NCI-H146 (cell line): ENCODE data around the gene KLRF1.
A peak's percentile ranks its signal among the peaks of the same experiment; 100 is the strongest.

Experiments
- DNase-seq: peaks from one replicate; lab custom pipeline; 2025; lab: John Stamatoyannopoulos, UW

The KLRF1 gene, protein sequence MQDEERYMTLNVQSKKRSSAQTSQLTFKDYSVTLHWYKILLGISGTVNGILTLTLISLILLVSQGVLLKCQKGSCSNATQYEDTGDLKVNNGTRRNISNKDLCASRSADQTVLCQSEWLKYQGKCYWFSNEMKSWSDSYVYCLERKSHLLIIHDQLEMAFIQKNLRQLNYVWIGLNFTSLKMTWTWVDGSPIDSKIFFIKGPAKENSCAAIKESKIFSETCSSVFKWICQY

GRCh38 chr12:9827209-9827888, at the start of gene KLRF1:
KLRF1 (plus strand) TSS chr12:9827481; CDS start chr12:9827545, 64 bp downstream.
- no peak for DNase-seq

DNA sequence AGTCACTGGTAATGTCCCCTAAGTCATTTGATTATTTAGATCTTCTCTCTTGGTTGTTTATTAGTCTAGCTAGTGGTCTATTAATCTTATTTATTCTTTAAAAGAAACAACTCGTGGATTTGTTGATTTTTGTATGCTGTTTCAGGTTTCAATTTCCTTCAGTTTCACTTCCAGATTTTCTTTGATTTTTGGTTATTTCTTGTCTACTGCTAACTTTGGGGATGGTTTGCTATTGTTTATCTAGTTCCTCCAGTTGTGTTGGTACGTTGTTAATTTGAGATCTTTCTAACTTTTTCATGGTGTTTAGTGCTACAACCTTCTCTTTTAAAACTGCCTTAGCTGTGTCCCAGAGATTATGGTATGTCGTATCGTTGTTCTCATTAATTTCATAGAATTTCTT, 48.1 kb upstream of the KLRF1 start:
- DNase-seq = no peak

DNA sequence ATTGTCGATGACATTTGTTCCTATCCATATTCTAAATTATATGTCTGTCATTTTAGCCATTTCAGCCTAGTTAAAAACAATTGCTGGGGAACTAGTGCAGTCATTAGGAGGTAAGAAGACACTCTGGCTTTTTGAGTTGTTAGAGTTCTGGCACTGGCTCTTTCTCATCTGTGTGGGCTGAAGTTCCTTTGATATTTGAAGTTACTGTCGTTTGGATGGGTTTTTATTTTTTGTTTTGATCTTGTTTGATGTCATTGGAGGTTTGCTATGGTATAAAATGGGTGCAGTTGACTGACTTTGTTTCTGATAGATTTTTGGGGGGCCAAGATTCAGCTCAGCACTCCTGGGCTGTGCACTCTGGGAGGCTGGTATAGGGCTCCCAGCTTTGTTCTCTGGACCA, 45.9 kb upstream of the KLRF1 start:
- no peak for DNase-seq

DNA sequence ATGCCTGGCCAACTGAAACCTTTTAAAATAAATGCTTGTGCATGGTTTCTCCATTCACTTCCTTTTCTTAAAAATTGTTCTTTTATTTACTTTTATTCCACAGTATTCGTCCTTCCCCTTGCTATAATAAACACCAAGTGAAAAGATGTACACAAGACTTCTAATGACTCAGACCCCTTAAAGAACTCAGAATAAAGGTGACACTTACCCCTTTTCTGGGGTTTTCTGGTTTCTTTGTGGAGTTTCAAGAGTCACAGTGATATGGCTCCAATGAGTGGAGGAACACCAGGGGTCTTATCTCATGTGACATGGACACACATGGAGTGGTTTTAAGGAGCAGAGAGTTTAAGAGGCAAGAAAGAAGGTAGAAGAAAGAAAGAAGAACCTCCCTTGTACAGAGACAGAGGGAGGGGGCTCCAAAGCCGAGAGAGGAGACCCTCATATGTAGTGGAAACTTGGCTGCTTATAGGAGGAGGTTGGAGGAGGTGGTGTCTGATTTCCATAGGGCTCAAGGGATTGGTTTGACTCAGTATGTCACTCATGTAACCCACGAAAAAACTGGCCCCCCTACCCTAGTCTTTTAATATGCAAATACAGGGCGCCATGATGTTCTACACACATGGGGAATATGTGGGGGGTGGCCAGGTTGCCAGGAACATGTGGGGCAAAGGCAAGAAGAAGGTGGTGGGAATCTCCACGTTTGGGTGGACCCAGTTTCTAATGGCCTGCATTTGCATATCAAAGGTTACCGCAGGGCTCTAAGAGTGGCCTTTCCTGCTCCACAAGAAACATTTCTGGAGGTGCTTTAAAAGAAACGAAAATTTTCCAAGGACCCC, 44.5 kb upstream of the KLRF1 start:
- DNase-seq = no peak

DNA sequence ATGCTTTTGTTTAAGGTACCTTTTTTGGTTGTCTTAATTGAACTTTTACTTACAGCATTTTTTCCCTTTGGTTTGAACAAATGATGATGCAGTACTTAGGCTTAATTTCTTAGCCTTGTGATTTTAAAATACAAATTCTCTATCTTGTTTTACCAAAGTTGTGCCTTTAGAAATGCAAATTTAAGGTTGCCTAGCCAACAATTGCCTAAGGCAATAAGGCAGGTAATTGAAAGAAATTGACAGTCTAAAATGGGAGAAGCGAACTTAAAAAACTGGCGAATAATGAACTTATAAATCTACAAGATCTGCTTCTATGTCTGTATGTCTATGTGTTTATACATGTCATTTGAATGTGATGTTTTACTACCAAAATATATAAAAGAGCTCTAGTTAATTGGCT, 43.0 kb upstream of the KLRF1 start:
- DNase-seq = no peak

- DNase-seq = no peak
Measured at GRCh38 chr12:9784816-9785215, 42.5 kb upstream of the KLRF1 start.

GRCh38 chr12:9786726-9787717, 40.3 kb upstream of the KLRF1 start:
- no peak for DNase-seq

GRCh38 chr12:9792185-9792900, 34.9 kb upstream of the KLRF1 start:
- no peak for DNase-seq

- no peak for DNase-seq
Measured at GRCh38 chr12:9792961-9793617, 34.2 kb upstream of the KLRF1 start.

DNA sequence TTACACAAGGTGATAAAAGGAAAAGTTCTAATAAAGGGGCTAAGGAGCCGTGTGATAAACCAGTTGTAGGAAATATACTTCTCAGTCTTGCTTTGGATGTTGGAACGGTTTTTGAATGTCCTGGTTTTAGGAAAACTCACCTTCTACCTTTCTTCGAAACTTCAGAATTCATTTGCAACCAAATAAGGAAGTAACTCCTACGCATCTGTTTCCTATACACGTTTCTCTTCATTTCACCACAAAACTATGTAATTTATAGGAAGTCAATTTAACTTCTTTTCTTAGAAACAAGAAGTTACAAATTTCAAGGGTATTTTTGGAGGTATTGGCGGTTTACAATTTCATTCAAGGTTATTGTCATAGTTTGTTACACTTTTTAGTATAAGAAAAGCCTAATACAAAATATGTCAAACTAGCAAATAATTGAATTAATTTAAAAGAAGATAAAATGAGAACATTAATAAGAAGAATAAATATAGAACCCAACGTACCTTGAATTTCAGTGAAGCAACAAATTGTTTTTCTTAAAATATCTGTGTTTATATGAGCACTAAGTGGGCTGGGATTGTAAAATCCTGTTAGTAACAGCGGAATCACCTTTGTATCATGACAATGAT, 33.4 kb upstream of the KLRF1 start:
- DNase-seq = no peak

DNA sequence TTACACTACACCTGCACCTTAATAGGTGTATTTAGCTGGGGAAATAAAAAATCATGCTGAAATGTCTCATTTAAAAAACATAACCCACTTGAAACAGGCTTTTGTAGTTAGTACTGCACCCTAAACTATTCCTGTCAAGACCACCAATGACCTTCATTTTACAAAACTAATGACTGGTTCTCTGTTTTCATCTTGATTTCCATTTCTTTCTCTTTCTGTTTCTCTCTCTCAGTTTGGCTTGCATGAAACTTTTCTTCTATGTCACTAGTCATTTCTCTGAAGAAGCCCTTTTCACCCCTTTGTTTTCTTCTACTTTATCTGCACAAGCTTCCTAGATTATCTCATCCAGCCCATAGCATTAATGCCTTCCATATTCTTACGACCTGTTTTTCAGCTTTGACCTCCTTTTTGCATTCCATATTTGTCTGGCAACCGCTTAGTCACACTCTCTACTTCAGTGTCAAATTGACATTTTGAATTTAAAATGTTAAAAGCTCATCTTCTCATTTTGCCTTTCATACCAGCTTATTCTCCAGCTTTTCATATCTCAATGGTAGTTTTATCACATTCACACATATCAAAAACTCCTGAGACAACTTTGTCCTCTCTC, 32.7 kb upstream of the KLRF1 start:
- DNase-seq = no peak

GRCh38 chr12:9795945-9796344, 31.3 kb upstream of the KLRF1 start:
- no peak for DNase-seq

DNA sequence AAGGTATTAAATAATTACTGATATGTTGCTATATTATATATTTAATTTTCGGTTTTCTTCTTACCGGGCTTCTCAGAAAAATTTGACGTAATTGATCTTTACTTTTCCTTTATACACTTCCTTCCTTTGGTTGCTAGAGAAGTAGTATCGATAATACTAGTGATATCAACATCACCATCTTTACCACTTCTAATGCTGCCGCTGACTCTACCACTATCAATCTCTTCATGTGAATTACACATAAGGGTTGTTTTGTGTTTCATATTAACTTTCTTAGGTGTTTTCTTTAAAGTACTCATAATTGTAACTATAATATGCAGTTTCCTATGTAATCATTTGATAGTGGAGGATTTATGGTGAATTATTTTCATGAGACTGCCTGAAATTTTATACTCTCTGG, 30.9 kb upstream of the KLRF1 start:
- DNase-seq = no peak

DNA sequence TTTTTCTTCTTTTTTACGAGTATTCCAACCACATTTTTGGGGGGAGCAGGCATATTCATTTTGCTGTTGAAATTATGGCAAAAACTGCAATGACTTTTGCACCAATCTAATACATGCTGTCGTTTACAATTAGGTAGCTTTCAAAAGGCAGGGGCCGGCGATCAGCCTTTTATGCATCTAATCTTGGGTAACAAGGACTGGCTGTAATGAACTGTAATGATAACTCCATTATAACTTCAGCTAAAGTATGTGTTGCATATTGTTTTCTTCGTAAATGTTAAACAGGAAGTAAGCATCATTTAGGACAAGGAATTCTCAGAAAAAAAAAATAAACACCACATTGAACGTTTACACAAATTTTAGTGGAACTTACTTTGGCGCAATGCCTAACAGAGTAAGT, 30.3 kb upstream of the KLRF1 start:
- DNase-seq = no peak

- peak; percentile 37 for DNase-seq
Measured at GRCh38 chr12:9797722-9798619, 29.3 kb upstream of the KLRF1 start.

DNA sequence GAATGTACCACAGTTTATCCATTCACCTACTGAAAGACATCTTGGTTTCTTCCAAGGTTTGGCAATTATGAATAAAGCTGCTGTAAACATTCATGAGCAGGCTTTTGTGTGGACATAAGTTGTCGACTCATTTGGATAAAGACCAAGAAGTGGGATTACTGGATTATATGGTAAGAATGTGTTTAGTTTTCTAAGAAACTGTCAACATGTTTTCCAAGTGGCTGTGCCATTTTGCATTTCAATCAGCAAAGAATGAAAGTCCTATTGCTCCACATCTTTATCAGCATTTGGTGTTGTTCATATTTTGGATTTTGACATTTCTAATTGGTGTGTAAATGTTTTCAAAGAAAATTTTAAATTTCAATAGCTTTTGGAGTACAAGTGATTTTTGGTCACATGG, 27.3 kb upstream of the KLRF1 start:
- DNase-seq = no peak

DNA sequence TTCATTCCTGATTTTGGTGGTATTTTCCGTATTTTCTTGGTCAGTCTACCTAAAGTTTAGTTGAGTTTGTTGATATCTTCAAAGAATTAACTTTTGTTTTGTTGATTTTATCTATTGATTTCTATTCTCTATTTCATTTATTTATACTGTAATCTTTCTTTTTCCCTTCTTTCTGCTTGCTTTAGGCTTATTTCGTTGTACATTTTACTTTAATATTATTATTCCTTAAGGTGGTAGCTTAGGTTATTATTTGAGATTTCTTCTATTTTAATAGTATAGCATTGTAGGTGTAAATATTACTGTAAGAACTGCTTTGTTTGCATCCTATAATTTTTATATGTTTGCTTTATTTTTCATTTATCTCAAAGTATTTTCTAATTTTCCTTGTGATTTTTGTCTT, 21.4 kb upstream of the KLRF1 start:
- no peak for DNase-seq

- no peak for DNase-seq
Measured at GRCh38 chr12:9806714-9807113, 20.6 kb upstream of the KLRF1 start.

DNA sequence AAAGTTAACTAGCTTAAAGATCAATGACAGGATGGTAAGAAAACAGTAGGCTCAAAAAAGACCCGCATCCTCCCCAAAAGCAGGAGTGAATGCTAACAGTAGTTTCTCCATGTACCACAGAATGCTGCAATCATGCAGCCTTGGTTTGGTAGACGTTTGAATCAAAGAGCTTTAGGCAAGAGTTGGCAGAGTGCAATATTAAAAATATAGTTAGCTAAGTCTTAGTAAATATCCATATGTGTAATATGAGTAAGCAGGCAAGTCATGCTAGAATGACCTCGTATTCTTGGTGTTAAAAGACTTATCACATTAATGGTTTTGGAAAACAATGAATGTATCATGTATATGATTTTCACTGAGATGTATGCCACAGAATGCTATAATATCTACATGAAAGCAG, 18.8 kb upstream of the KLRF1 start:
- DNase-seq = no peak
